DOHH2 (cell line): ENCODE data around the gene C1QA.

Experiments used
- H3F3A ChIP-seq: fragments of 200-600 bp; sonication (generic), shearing (Covaris generic); 2 replicates; pipeline ENCODE4 v1.6.0; 2016; ENCODE audit warnings: antibody characterized with exemption, mild to moderate bottlenecking; ENCODE audit not compliant: control insufficient read depth, insufficient read depth
- H3K27ac ChIP-seq: fragments of 200-600 bp; sonication (generic); 2 replicates; pipeline ENCODE4 v1.5.1; 2014; ENCODE audit warnings: low read depth, mild to moderate bottlenecking, low read length, moderate library complexity
- H3K27me3 ChIP-seq: fragments of 200-600 bp; sonication (generic); 2 replicates; pipeline ENCODE4 v1.6.1; 2014; ENCODE audit warnings: mild to moderate bottlenecking, low read length, mixed read lengths; ENCODE audit not compliant: control insufficient read depth
- H3K36me3 ChIP-seq: fragments of 200-600 bp; sonication (generic); 2 replicates; pipeline ENCODE4 v1.6.1; 2014; ENCODE audit warnings: mild to moderate bottlenecking, low read length, moderate library complexity, mixed read lengths; ENCODE audit not compliant: control insufficient read depth
- H3K4me1 ChIP-seq: fragments of 200-600 bp; sonication (generic); 2 replicates; pipeline ENCODE4 v1.6.1; 2014; ENCODE audit warnings: mild to moderate bottlenecking, low read length, mixed read lengths; ENCODE audit not compliant: control insufficient read depth
- H3K4me2 ChIP-seq: fragments of 200-600 bp; sonication (generic); 2 replicates; pipeline ENCODE4 v1.6.0; 2014; ENCODE audit warnings: mild to moderate bottlenecking, low read length, moderate library complexity
- H3K4me3 ChIP-seq: fragments of 200-600 bp; sonication (generic); 2 replicates; pipeline ENCODE4 v1.5.1; 2014; ENCODE audit warnings: mild to moderate bottlenecking, low read length, mixed read lengths
- H3K79me2 ChIP-seq: fragments of 200-600 bp; sonication (generic); 2 replicates; pipeline ENCODE4 v1.6.1; 2014; ENCODE audit warnings: mild to moderate bottlenecking, low read length, mixed read lengths; ENCODE audit not compliant: control insufficient read depth
- H3K9me2 ChIP-seq: fragments of 200-600 bp; sonication (generic); replicated peaks from 2 replicates; pipeline ENCODE4 v1.6.1; 2014; ENCODE audit warnings: mild to moderate bottlenecking, low read length, mixed read lengths; ENCODE audit not compliant: control insufficient read depth
- H3K9me3 ChIP-seq: fragments of 200-600 bp; sonication (generic); 2 replicates; pipeline ENCODE4 v1.6.1; 2014; ENCODE audit warnings: antibody characterized with exemption, low read length, mixed read lengths; ENCODE audit not compliant: control insufficient read depth, insufficient read depth
- H4K20me1 ChIP-seq: fragments of 200-600 bp; sonication (generic); 2 replicates; pipeline ENCODE4 v1.6.0; 2014; ENCODE audit warnings: low read depth, mild to moderate bottlenecking, antibody characterized with exemption, low read length, moderate library complexity; ENCODE audit not compliant: control insufficient read depth, insufficient read depth
- CTCF ChIP-seq: fragments of 200-600 bp; sonication (generic); IDR thresholded peaks from one replicate; pipeline ENCODE4 v1.5.1; 2014; ENCODE audit warnings: antibody characterized with exemption, mild to moderate bottlenecking, low read depth, low read length; ENCODE audit not compliant: poor library complexity, severe bottlenecking
- EZH2phosphoT487 ChIP-seq: fragments of 200-600 bp; sonication (generic); IDR thresholded peaks from 2 replicates; pipeline ENCODE4 v1.6.1; 2017; ENCODE audit warnings: borderline replicate concordance, mild to moderate bottlenecking, antibody characterized with exemption, low read length, moderate library complexity, mixed read lengths

Gene C1QA

DNA sequence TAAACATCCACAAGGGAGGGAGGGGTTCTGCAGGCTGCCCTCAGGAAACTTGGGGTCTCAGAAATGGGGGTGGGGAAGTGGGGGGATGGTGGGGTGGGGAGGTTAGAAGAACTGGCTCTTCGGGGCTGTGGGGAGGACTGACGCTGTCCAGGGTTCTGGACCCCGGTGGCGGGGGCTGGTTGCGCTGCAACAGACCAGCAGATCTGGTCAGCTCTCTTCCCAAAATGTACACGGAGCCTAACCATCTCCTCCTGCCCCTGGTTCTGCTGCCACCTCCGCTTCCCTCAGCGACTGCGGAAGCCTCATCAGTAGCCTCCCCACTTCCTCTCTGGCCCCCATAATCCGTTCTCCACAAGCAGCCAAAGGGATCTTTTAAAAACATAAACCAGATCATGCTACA is 29.3 kb upstream of the C1QA start:
- TF ChIP-seq EZH2phosphoT487 (no peak), CTCF (no peak)
- H3K27ac ChIP-seq = no peak overlapping the region
- H3K27me3 ChIP-seq = no peaks in the 10 kb centered on the region
- H4K20me1 ChIP-seq = no peaks in the 10 kb centered on the region
- H3K36me3 ChIP-seq = no peaks in the 10 kb centered on the region
- H3K4me1 ChIP-seq = no peaks in the 10 kb centered on the region
- H3K4me3 ChIP-seq = no peak overlapping the region
- H3F3A ChIP-seq = no peaks in the 10 kb centered on the region
- H3K4me2 ChIP-seq = no peak overlapping the region
- no peaks in the 10 kb centered on the region for H3K9me2 ChIP-seq
- H3K79me2 ChIP-seq = no peaks in the 10 kb centered on the region
- no peaks in the 10 kb centered on the region for H3K9me3 ChIP-seq

- Histone ChIP-seq H3K4me2 (no peak overlapping the region), H3F3A (no peaks in the 10 kb centered on the region), H3K4me3 (no peak overlapping the region), H3K9me3 (no peaks in the 10 kb centered on the region), H3K27ac (no peak overlapping the region), H3K27me3 (no peaks in the 10 kb centered on the region), H4K20me1 (no peaks in the 10 kb centered on the region), H3K79me2 (no peaks in the 10 kb centered on the region), H3K4me1 (no peaks in the 10 kb centered on the region), H3K36me3 (no peaks in the 10 kb centered on the region), H3K9me2 (no peaks in the 10 kb centered on the region)
- TF ChIP-seq CTCF (no peak), EZH2phosphoT487 (no peak)
Measured at GRCh38 chr1:22608361-22608760, 28.1 kb upstream of the C1QA start.

- H3K4me2 ChIP-seq = no peak overlapping the region
- H3K4me3 ChIP-seq = no peak overlapping the region
- no peaks in the 10 kb centered on the region for H3K27me3 ChIP-seq
- TF ChIP-seq CTCF = no peak
- TF ChIP-seq EZH2phosphoT487 = no peak
- no peaks in the 10 kb centered on the region for H3K9me2 ChIP-seq
- no peaks in the 10 kb centered on the region for H3K36me3 ChIP-seq
- no peaks in the 10 kb centered on the region for H4K20me1 ChIP-seq
- no peaks in the 10 kb centered on the region for H3K79me2 ChIP-seq
- no peaks in the 10 kb centered on the region for H3K9me3 ChIP-seq
- no peaks in the 10 kb centered on the region for H3K4me1 ChIP-seq
- no peak overlapping the region for H3K27ac ChIP-seq
- no peaks in the 10 kb centered on the region for H3F3A ChIP-seq
Measured at GRCh38 chr1:22609291-22609690, 27.1 kb upstream of the C1QA start.

DNA sequence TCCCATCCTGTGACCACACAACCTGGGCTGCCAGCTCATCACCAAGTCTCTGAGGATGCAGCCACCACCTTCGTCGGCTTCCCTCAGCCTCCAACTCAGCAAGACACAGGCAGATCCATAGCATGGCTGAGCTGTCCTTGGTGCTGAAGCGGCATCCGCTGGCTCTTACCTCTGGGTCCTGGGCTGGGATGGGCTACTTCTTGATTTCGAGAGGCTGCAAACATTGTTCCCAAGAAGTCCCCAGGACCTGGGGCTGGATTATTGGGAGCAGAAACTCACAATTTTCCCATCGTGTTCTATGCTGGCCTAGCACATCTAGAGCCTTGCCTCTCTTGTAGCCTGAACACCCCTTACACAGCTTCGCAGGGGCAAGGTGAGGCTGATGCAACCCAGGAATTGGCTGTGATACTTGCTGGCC is 24.9 kb upstream of the C1QA start:
- Histone ChIP-seq H3K79me2 (no peaks in the 10 kb centered on the region), H3K4me2 (no peak overlapping the region), H3F3A (no peaks in the 10 kb centered on the region), H3K9me2 (no peaks in the 10 kb centered on the region), H3K27ac (no peak overlapping the region), H3K27me3 (no peaks in the 10 kb centered on the region), H3K9me3 (no peaks in the 10 kb centered on the region), H3K4me3 (no peak overlapping the region), H4K20me1 (no peaks in the 10 kb centered on the region), H3K4me1 (no peaks in the 10 kb centered on the region), H3K36me3 (no peaks in the 10 kb centered on the region)
- TF ChIP-seq EZH2phosphoT487 = no peak
- TF ChIP-seq CTCF = no peak
